ENCODE data around the gene GALNT16. TPM values are rescaled to one million over a fixed set of nuclear protein-coding genes. Genes with fewer than 3 reads are reported as not detected.

The GALNT16 gene
- total RNA-seq, 1 donor from 2014 or later, result 3.1 TPM

- Mint-ChIP-seq H3K36me3 (ENCODE audit: unreplicated experiment) (no peaks in the 10 kb centered on the region), H3K27me3 (ENCODE audit: unreplicated experiment) (no peaks in the 10 kb centered on the region), H3K27ac (ENCODE audit: unreplicated experiment) (no peak overlapping the region), H3K4me3 (ENCODE audit: unreplicated experiment) (no peak overlapping the region), H3K4me1 (ENCODE audit: unreplicated experiment) (no peaks in the 10 kb centered on the region), H3K9me3 (ENCODE audit: unreplicated experiment) (peaks cover 3% of the 10 kb centered on the region)
- TF ChIP-seq, protein P1, sequence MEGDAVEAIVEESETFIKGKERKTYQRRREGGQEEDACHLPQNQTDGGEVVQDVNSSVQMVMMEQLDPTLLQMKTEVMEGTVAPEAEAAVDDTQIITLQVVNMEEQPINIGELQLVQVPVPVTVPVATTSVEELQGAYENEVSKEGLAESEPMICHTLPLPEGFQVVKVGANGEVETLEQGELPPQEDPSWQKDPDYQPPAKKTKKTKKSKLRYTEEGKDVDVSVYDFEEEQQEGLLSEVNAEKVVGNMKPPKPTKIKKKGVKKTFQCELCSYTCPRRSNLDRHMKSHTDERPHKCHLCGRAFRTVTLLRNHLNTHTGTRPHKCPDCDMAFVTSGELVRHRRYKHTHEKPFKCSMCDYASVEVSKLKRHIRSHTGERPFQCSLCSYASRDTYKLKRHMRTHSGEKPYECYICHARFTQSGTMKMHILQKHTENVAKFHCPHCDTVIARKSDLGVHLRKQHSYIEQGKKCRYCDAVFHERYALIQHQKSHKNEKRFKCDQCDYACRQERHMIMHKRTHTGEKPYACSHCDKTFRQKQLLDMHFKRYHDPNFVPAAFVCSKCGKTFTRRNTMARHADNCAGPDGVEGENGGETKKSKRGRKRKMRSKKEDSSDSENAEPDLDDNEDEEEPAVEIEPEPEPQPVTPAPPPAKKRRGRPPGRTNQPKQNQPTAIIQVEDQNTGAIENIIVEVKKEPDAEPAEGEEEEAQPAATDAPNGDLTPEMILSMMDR (IDR thresholded peaks at IDR 0.05), result no peak
- no peak for DNase-seq (ENCODE audit: extremely low spot score, unreplicated experiment)
Measured at GRCh38 chr14:69328317-69328716, 68.4 kb downstream of the GALNT16 start.

- H3K9me3 Mint-ChIP-seq (ENCODE audit: unreplicated experiment), result peaks cover 3% of the 10 kb centered on the region
- no peak overlapping the region for H3K4me3 Mint-ChIP-seq (ENCODE audit: unreplicated experiment)
- TF ChIP-seq, protein P1 (IDR thresholded peaks at IDR 0.05), result no peak
- no peaks in the 10 kb centered on the region for H3K4me1 Mint-ChIP-seq (ENCODE audit: unreplicated experiment)
- H3K27me3 Mint-ChIP-seq (ENCODE audit: unreplicated experiment), result no peaks in the 10 kb centered on the region
- no peak for DNase-seq (ENCODE audit: extremely low spot score, unreplicated experiment)
- H3K27ac Mint-ChIP-seq (ENCODE audit: unreplicated experiment), result no peak overlapping the region
- H3K36me3 Mint-ChIP-seq (ENCODE audit: unreplicated experiment), result no peaks in the 10 kb centered on the region
Measured at GRCh38 chr14:69328765-69329164, 68.8 kb downstream of the GALNT16 start.

DNA sequence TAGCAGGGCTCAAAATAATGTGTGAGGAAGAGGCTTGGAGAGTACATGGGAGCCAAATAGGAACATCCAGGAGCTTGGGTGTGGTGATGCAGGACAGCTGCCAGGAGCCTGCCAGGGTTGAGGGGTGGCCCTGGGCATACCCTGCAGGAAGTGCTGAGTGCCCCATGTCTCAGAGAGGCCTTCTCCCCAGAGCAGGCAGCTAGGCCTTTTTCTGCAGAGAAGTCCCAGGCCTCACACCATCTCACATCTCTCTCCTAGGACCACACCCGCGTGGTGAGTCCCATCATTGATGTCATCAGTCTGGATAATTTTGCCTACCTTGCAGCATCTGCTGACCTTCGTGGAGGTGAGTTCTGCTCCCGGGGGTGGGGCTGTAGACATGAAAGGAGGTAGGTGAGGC lies 71.2 kb downstream of the GALNT16 start:
- Mint-ChIP-seq H3K4me3 (ENCODE audit: unreplicated experiment) (no peak overlapping the region), H3K9me3 (ENCODE audit: unreplicated experiment) (peaks cover 3% of the 10 kb centered on the region), H3K27ac (ENCODE audit: unreplicated experiment) (no peak overlapping the region), H3K36me3 (ENCODE audit: unreplicated experiment) (no peaks in the 10 kb centered on the region), H3K27me3 (ENCODE audit: unreplicated experiment) (no peaks in the 10 kb centered on the region), H3K4me1 (ENCODE audit: unreplicated experiment) (peaks cover 9% of the 10 kb centered on the region)
- TF ChIP-seq, protein P1 (IDR thresholded peaks at IDR 0.05), result no peak
- DNase-seq (ENCODE audit: extremely low spot score, unreplicated experiment), result no peak

DNA sequence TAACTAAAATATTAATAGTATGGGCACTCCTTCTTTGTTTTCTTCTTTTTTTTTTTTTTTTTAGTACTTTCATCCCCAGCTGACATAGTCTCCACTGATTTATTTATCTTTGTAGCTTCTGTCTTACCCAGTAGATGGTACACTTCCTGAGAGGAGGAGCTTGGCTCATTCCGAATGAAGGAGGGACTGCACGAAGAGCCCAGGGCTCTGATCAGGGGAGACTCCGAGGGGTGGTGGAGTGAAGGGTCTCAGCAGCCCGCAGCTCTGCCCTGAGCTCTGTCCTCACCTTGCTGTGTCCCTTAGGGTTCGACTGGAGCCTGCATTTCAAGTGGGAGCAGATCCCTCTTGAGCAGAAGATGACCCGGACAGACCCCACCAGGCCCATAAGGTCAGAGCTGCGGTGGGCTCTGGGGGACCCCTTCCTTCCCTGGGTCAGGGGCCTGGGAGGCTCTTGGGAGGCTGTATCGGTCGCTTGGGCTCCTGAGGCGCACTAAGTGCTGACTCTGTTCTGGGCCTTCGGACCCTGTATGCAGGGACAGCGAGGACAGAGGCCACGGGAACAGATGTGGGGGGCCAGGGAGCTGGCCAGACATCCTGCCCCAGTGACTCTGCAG lies 72.9 kb downstream of the GALNT16 start:
- H3K4me1 Mint-ChIP-seq (ENCODE audit: unreplicated experiment), result peaks cover 12% of the 10 kb centered on the region
- peaks cover 3% of the 10 kb centered on the region for H3K27me3 Mint-ChIP-seq (ENCODE audit: unreplicated experiment)
- no peak overlapping the region for H3K27ac Mint-ChIP-seq (ENCODE audit: unreplicated experiment)
- H3K36me3 Mint-ChIP-seq (ENCODE audit: unreplicated experiment), result no peaks in the 10 kb centered on the region
- peaks cover 3% of the 10 kb centered on the region for H3K9me3 Mint-ChIP-seq (ENCODE audit: unreplicated experiment)
- TF ChIP-seq, protein P1 (IDR thresholded peaks at IDR 0.05), result no peak
- DNase-seq (ENCODE audit: extremely low spot score, unreplicated experiment), result no peak
- H3K4me3 Mint-ChIP-seq (ENCODE audit: unreplicated experiment), result no peak overlapping the region

DNA sequence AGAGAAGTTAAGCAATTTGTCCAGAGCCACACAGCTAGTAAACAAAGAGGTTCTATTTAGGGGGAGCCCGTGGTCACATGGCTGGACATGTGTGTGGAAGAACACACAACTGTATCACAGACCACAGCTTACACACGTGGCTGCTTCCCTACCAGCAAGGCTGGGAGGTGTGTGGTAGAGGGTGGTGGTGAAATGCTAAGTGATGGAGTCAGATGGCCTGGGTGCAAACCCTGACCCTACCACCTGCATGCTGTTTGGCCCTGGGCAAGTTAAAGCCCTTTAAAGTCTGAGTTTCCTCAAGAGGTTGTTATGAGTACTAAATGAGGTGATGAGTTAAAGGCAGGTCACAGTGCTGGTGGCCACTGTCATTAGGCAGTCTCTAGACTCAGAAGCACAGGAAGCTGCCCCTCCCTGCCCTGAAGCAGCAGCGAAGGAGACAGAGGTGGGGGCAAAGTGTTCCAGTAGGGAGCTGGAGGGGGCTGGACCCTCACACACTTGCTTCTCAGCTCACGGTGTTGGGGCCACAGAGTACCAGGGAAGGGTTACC lies 73.9 kb downstream of the GALNT16 start:
- H3K4me1 Mint-ChIP-seq (ENCODE audit: unreplicated experiment), result peaks cover 12% of the 10 kb centered on the region

More for the DNA sequence above, 73.9 kb downstream of the GALNT16 start:
- DNase-seq (ENCODE audit: extremely low spot score, unreplicated experiment), result no peak
- Mint-ChIP-seq H3K27me3 (ENCODE audit: unreplicated experiment) (peaks cover 3% of the 10 kb centered on the region), H3K9me3 (ENCODE audit: unreplicated experiment) (peaks cover 3% of the 10 kb centered on the region), H3K27ac (ENCODE audit: unreplicated experiment) (no peak overlapping the region), H3K4me3 (ENCODE audit: unreplicated experiment) (no peak overlapping the region), H3K36me3 (ENCODE audit: unreplicated experiment) (no peaks in the 10 kb centered on the region)
- TF ChIP-seq, protein P1 (IDR thresholded peaks at IDR 0.05), result no peak

All from osteocyte (in vitro differentiated cells).